GM23338 (cell line): ENCODE data around the gene E4F1. TPM values are rescaled to one million over a fixed set of nuclear protein-coding genes. Genes with fewer than 3 reads are reported as not detected.

Source experiments
- ATAC-seq: fragments of 200-7000 bp; cut with Tn5 transposase; 3 replicates; pipeline ENCODE4 v1.9.1; 2020
- DNase-seq: peaks from one replicate; pipeline ENCODE4 v3.0.0-alpha.2; 2015; ENCODE audit warnings: low spot score
- H2AFZ ChIP-seq: fragments of 200-600 bp; sonication (generic); 2 replicates; pipeline ENCODE4 v1.8.0; 2016; ENCODE audit warnings: antibody characterized with exemption, mild to moderate bottlenecking, moderate library complexity
- H3F3A ChIP-seq: fragments of 200-600 bp; sonication (generic); replicated peaks from 2 replicates; pipeline ENCODE4 v1.8.0; 2017; ENCODE audit warnings: antibody characterized with exemption, mixed run types, low read depth
- H3K27ac ChIP-seq: fragments of 200-600 bp; sonication (generic); 2 replicates; pipeline ENCODE4 v1.6.1; 2016; ENCODE audit warnings: low read depth
- H3K27me3 ChIP-seq: fragments of 200-600 bp; sonication (generic); 2 replicates; pipeline ENCODE4 v1.8.0; 2016; ENCODE audit warnings: mild to moderate bottlenecking, mixed run types, moderate library complexity; ENCODE audit not compliant: insufficient read depth
- H3K36me3 ChIP-seq: fragments of 200-600 bp; sonication (generic); 2 replicates; pipeline ENCODE4 v1.8.0; 2016; ENCODE audit warnings: mild to moderate bottlenecking; ENCODE audit not compliant: insufficient read depth
- H3K4me1 ChIP-seq: fragments of 200-600 bp; sonication (generic); 2 replicates; pipeline ENCODE4 v1.8.0; 2016; ENCODE audit warnings: mild to moderate bottlenecking, moderate library complexity; ENCODE audit not compliant: insufficient read depth
- H3K4me2 ChIP-seq: fragments of 200-600 bp; sonication (generic); 2 replicates; pipeline ENCODE4 v1.7.1; 2017; ENCODE audit warnings: mixed run types
- H3K4me3 ChIP-seq: fragments of 200-600 bp; sonication (generic); 2 replicates; pipeline ENCODE4 v1.6.1; 2016; ENCODE audit warnings: mixed run types
- H3K79me2 ChIP-seq: fragments of 200-600 bp; sonication (generic); replicated peaks from 2 replicates; pipeline ENCODE4 v1.8.0; 2017; ENCODE audit warnings: mild to moderate bottlenecking; ENCODE audit not compliant: insufficient read depth
- H3K9me2 ChIP-seq: fragments of 200-600 bp; sonication (generic); 2 replicates; pipeline ENCODE4 v1.8.0; 2017; ENCODE audit not compliant: insufficient read depth
- H4K20me1 ChIP-seq: fragments of 200-600 bp; sonication (generic); replicated peaks from 2 replicates; pipeline ENCODE4 v1.8.0; 2017; ENCODE audit warnings: mild to moderate bottlenecking; ENCODE audit not compliant: insufficient read depth
- H3K27ac Mint-ChIP-seq: 2 replicates; pipeline ENCODE4 v1.8.0; 2020; ENCODE audit warnings: inconsistent platforms, mild to moderate bottlenecking, moderate library complexity, mixed read lengths
- H3K27me3 Mint-ChIP-seq: 3 replicates; pipeline ENCODE4 v1.8.0; 2022; ENCODE audit warnings: low read depth, mild to moderate bottlenecking, moderate library complexity, mixed read lengths, inconsistent platforms; ENCODE audit not compliant: insufficient read depth, poor library complexity
- H3K36me3 Mint-ChIP-seq: 3 replicates; pipeline ENCODE4 v1.8.0; 2021; ENCODE audit warnings: low read depth, mild to moderate bottlenecking, inconsistent platforms, moderate library complexity, mixed read lengths
- H3K4me1 Mint-ChIP-seq: 3 replicates; pipeline ENCODE4 v1.8.0; 2020; ENCODE audit warnings: mild to moderate bottlenecking, inconsistent platforms, mixed read lengths
- H3K4me3 Mint-ChIP-seq: 3 replicates; pipeline ENCODE4 v1.8.0; 2021; ENCODE audit warnings: moderate library complexity, mild to moderate bottlenecking, inconsistent platforms, mixed read lengths
- H3K9me3 Mint-ChIP-seq: 3 replicates; pipeline ENCODE4 v1.8.0; 2020; ENCODE audit warnings: moderate library complexity, mild to moderate bottlenecking, inconsistent platforms, mixed read lengths
- CREB1 ChIP-seq: fragments of 250-450 bp; sonication (Bioruptor Pico); IDR thresholded peaks from 2 replicates; pipeline ENCODE4 v1.5.0; 2020; ENCODE audit warnings: low read depth, mild to moderate bottlenecking, moderate library complexity
- EZH2 ChIP-seq: fragments of 200-600 bp; sonication (generic); IDR thresholded peaks from one replicate; pipeline ENCODE4 v1.8.0; 2017; ENCODE audit warnings: antibody characterized with exemption, mild to moderate bottlenecking, low read depth; ENCODE audit not compliant: unreplicated experiment
- EZH2phosphoT487 ChIP-seq: fragments of 200-600 bp; sonication (generic); IDR thresholded peaks from one replicate; pipeline ENCODE4 v1.8.1; 2018; ENCODE audit warnings: antibody characterized with exemption; ENCODE audit not compliant: unreplicated experiment
- JUNB ChIP-seq: IDR thresholded peaks from one replicate; pipeline ENCODE4 v1.6.1; 2016; ENCODE audit warnings: antibody characterized with exemption; ENCODE audit not compliant: unreplicated experiment
- POLR2AphosphoS5 ChIP-seq: IDR thresholded peaks from 2 replicates; pipeline ENCODE4 v1.6.1; 2016; ENCODE audit warnings: antibody characterized with exemption, low read depth
- polyA plus RNA-seq: library from polyadenylated mRNA; unstranded; fragments of >200 nt; fragmentation: Nextera tagmentation; extraction: Ambion mirVana; gene quantifications from 2 replicates; pipeline ENCODE4 v1.2.1, GENCODE V29; 2016
- total RNA-seq: library from RNA; depleted of rRNA; stranded (reverse); fragments of >200 nt; shearing (Covaris generic); gene quantifications from 2 replicates; pipeline ENCODE4 v1.2.3, GENCODE V29; 2014
- TF ChIP-seq, protein P1 (sequence below), 2 experiments: fragments of 200-600 bp in 1 of 2; sonication (generic) in 1 of 2; conservative IDR thresholded peaks; 2 replicates each; pipeline versions ENCODE4 v1.5.1 to v1.6.1; 2016 to 2017; ENCODE audit warnings: antibody characterized with exemption in 2 of 2, low read depth in 2 of 2, mild to moderate bottlenecking in 2 of 2, moderate library complexity in 1 of 2
- TF ChIP-seq, protein P2 (sequence below): IDR thresholded peaks from one replicate; pipeline ENCODE4 v1.6.1; 2018; ENCODE audit warnings: antibody characterized with exemption; ENCODE audit not compliant: unreplicated experiment
- TF ChIP-seq, protein P3 (sequence below): IDR thresholded peaks from 2 replicates; pipeline ENCODE4 v1.6.1; 2016; ENCODE audit warnings: antibody characterized with exemption

E4F1 gene
- total and polyA plus RNA-seq, 2 experiments from 2014 or later, result 22.6 to 45.5 TPM

DNA sequence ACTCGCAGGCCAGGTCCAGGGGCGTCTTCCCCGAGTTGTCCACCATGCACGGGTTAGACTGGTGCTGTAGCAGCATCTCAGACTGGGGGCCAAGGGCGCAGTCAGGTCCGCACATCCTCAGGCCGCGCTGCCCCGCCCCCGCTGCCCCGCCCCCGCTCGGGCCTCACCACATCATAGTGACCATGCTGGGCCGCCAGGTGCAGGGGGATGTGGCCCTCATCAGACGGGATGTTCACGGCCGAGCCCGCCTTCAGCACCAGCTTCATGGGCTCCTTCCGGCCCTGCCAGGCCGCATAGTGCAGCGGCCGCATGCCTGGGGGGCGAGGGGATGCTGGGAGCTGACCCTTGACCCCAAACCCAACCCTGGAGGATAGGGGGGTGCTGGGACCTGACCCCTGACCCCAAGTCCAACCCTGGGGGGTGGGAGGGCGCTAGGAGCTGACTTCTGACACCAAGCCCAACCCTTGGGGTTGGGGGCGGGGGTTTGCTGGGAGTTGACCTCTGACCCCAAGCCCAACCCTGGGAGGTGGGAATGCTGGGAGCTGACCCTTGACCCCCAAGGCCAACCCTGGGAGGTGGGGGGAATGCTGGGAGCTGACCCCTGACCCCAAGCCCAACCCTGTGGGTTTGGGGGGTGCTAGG, 34.0 kb upstream of the E4F1 start (continued):
- TF ChIP-seq JUNB (no peak), EZH2phosphoT487 (no peak), POLR2AphosphoS5 (no peak), EZH2 (no peak)
- TF ChIP-seq, protein P1, sequence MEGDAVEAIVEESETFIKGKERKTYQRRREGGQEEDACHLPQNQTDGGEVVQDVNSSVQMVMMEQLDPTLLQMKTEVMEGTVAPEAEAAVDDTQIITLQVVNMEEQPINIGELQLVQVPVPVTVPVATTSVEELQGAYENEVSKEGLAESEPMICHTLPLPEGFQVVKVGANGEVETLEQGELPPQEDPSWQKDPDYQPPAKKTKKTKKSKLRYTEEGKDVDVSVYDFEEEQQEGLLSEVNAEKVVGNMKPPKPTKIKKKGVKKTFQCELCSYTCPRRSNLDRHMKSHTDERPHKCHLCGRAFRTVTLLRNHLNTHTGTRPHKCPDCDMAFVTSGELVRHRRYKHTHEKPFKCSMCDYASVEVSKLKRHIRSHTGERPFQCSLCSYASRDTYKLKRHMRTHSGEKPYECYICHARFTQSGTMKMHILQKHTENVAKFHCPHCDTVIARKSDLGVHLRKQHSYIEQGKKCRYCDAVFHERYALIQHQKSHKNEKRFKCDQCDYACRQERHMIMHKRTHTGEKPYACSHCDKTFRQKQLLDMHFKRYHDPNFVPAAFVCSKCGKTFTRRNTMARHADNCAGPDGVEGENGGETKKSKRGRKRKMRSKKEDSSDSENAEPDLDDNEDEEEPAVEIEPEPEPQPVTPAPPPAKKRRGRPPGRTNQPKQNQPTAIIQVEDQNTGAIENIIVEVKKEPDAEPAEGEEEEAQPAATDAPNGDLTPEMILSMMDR (conservative IDR thresholded peaks at IDR 0.05; ENCODE audit: low read depth in 2 of 2), result no peak

DNA sequence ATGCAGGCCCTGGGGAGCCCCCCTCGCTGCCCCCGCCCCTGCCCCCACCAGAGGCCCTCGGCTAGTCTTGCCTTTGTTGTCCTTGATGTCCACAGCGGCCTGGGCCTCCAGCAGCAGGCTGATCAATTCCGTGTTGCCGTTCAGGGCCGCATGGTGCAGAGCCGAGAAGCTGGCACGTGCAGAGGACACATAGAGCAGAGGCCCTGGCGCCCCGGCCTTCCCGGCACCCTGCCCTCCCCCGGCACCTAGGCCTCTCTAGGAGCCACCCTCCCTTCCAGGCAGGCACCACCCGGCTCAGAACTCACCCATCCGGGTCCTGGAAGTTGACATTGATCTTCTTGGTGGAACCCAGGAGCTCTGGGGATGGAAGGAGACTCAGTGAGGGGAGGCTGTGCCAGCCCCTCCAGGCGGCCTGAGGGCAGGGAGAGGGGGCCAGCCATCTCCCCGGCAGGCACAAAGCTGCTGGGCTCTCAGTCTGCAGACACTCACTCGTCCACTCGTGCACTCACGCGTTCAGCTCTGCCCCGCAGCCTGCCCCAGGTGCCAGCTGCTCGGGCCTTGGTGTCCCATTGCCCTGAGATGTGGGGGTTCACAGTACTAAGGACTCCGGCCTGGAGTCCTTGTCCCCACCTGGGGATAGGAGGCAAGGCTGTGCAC, 33.3 kb upstream of the E4F1 start:
- Histone ChIP-seq H2AFZ (no peak overlapping the region), H3K4me1 (no peaks in the 10 kb centered on the region), H3K9me2 (no peaks in the 10 kb centered on the region), H4K20me1 (no peaks in the 10 kb centered on the region), H3K4me2 (no peak overlapping the region), H3K27ac (no peak overlapping the region), H3K4me3 (no peak overlapping the region), H3K27me3 (peaks cover 2% of the 10 kb centered on the region), H3K36me3 (no peaks in the 10 kb centered on the region), H3K79me2 (no peaks in the 10 kb centered on the region), H3F3A (0 out of 2 replicates have a peak, but pooled peaks cover 2% of the 10 kb centered on the region)
- Mint-ChIP-seq H3K27me3 (peaks cover 9% of the 10 kb centered on the region), H3K4me3 (no peak overlapping the region), H3K27ac (no peak overlapping the region), H3K9me3 (no peaks in the 10 kb centered on the region), H3K4me1 (no peaks in the 10 kb centered on the region), H3K36me3 (no peaks in the 10 kb centered on the region)
- DNase-seq (no peak), ATAC-seq (no peak)
- TF ChIP-seq EZH2phosphoT487, result no peak

DNA sequence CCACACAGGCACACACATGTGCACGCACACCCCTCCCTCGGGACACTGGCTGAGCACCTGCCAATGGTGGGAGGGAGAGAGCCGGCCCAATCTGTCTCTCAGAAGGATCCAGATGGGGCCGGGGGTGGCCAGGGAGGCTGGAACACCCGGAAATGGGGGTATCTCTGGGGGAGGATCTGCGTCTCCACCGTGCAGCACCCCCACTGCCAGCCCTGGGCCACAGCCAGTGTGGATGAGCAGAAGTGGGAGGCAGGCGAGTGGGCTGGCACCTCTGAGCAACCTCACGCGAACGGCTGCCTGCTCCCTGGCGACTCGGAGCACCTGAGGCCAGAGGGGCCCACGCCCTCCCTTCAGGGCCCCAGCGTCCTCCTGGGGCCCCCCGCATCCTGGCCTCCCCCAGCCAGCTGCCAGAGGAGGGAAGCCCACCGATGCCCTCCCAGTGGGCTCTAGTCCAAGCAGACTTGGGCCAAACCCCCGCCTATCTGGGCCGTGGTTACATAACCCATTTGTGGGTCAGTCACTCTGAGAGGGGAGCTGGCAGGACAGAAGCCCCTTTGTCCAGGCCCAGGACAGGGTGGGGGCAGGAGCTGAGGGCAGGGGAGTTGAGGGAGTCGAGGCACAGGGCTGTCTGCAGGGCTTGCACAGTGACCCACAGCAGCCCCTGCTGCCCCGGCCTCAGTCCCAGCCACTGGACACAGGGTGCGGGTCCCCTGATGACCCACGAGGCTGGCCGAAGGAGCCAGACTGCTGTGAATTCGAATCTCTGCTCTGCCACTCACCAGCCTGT, 32.5 kb upstream of the E4F1 start:
- H3K4me3 ChIP-seq, result no peak overlapping the region
- DNase-seq, result no peak
- no peak overlapping the region for H2AFZ ChIP-seq
- no peak overlapping the region for H3K4me2 ChIP-seq
- H3K9me2 ChIP-seq, result no peaks in the 10 kb centered on the region
- no peaks in the 10 kb centered on the region for H3K4me1 Mint-ChIP-seq
- no peaks in the 10 kb centered on the region for H3K36me3 ChIP-seq
- peaks cover 10% of the 10 kb centered on the region for H3K27me3 ChIP-seq
- no peaks in the 10 kb centered on the region for H3K36me3 Mint-ChIP-seq
- H3F3A ChIP-seq, result 0 out of 2 replicates have a peak, but pooled peaks cover 2% of the 10 kb centered on the region
- H3K79me2 ChIP-seq, result no peaks in the 10 kb centered on the region
- no peaks in the 10 kb centered on the region for H4K20me1 ChIP-seq
- H3K4me1 ChIP-seq, result no peaks in the 10 kb centered on the region; the same call in 1 of the 2 replicates
- H3K27ac Mint-ChIP-seq, result no peak overlapping the region
- no peak for ATAC-seq
- H3K4me3 Mint-ChIP-seq, result no peak overlapping the region
- H3K27ac ChIP-seq, result no peak overlapping the region
- peaks cover 9% of the 10 kb centered on the region for H3K27me3 Mint-ChIP-seq
- no peaks in the 10 kb centered on the region for H3K9me3 Mint-ChIP-seq
- TF ChIP-seq EZH2 (no peak), CREB1 (no peak)
- TF ChIP-seq, protein P2, sequence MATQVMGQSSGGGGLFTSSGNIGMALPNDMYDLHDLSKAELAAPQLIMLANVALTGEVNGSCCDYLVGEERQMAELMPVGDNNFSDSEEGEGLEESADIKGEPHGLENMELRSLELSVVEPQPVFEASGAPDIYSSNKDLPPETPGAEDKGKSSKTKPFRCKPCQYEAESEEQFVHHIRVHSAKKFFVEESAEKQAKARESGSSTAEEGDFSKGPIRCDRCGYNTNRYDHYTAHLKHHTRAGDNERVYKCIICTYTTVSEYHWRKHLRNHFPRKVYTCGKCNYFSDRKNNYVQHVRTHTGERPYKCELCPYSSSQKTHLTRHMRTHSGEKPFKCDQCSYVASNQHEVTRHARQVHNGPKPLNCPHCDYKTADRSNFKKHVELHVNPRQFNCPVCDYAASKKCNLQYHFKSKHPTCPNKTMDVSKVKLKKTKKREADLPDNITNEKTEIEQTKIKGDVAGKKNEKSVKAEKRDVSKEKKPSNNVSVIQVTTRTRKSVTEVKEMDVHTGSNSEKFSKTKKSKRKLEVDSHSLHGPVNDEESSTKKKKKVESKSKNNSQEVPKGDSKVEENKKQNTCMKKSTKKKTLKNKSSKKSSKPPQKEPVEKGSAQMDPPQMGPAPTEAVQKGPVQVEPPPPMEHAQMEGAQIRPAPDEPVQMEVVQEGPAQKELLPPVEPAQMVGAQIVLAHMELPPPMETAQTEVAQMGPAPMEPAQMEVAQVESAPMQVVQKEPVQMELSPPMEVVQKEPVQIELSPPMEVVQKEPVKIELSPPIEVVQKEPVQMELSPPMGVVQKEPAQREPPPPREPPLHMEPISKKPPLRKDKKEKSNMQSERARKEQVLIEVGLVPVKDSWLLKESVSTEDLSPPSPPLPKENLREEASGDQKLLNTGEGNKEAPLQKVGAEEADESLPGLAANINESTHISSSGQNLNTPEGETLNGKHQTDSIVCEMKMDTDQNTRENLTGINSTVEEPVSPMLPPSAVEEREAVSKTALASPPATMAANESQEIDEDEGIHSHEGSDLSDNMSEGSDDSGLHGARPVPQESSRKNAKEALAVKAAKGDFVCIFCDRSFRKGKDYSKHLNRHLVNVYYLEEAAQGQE, result no peak
- TF ChIP-seq, protein P3, sequence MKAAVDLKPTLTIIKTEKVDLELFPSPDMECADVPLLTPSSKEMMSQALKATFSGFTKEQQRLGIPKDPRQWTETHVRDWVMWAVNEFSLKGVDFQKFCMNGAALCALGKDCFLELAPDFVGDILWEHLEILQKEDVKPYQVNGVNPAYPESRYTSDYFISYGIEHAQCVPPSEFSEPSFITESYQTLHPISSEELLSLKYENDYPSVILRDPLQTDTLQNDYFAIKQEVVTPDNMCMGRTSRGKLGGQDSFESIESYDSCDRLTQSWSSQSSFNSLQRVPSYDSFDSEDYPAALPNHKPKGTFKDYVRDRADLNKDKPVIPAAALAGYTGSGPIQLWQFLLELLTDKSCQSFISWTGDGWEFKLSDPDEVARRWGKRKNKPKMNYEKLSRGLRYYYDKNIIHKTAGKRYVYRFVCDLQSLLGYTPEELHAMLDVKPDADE, result no peak
